Stimulated activated CD8-positive, alpha-beta memory T cell treated with anti-CD3 and anti-CD28 coated beads, Interleukin-4, amount 100 ng/mL, for 24 hours (primary cell): ENCODE results near the gene SPEM1.
"Not testable (repeated sequence)": the region's sequence is repeated elsewhere in the genome, so short reads cannot be mapped to it uniquely, and the experiment has no call there.

Experiments used
- DNase-seq: peaks from one replicate; pipeline ENCODE4 v3.0.0-alpha.2; 2020; ENCODE audit warnings: low read depth

Gene SPEM1

DNA sequence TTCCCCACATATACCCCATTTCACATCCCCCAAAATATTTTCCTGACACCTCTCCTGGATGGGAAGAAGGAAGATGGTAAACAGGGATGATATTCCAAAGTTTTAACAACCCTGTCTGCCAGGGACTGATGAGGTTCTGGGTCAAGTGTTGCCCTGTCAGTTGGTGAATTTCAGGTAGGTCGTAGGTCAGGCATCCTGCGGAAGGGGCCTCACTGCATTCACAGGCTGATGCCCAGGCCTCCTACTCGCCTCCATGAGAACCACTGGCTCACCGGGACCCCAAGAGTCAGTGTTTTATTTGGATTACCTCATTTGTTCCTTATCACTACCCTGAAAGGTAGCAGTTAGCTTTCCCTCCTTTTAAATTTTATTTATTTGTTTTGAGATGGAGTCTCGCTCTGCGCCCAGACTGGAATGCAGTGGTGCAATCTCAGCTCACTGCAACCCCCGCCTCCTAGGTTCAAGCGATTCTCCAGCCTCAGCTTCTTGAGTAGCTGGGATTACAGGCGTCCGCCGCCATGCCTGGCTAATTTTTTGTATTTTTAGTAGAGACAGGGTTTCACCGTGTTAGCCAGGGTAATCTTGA, 48.8 kb downstream of the SPEM1 start:
- no peak for DNase-seq

DNA sequence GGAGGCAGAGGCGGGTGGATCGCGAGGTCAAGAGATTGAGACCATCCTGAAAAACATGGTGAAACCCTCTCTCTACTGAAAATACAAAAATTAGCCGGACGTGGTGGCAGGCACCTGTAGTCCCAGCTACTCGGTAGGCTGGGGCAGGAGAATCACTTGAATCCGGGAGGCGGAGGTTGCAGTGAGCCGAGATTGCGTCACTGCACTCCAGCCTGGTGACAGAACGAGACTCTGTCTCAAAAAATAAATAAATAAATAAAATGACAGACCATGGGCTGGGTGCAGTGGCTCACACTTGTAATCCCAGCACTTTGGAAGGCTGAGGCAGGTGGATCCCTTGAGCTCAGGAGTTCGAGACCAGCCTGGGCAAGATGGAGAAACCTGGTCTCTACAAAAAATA, 49.7 kb downstream of the SPEM1 start:
- not testable (repeated sequence) for DNase-seq

DNA sequence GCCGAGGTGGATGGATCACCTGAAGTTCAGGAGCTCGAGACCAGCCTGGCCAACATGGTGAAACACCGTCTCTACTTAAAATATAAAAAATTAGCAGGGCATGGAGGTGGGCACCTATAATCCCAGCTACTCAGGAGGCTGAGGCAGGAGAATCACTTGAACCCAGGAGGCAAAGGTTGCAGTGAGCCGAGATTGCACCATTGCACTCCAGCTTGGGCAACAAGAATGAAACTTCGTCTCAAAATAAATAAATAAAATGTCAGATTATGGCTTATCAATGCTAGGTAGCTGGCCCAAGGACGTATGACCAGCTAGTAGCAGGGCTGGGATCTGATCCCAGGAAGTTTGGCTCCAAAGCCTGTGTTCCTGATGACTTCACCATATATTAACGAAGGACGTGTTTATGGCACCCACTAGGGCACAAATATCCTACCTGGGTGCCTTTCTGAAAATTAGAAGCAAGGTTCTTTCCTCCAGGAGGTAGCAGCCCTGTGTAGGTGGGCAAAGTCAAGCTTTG, 50.4 kb downstream of the SPEM1 start:
- not testable (repeated sequence) for DNase-seq
